H1 (cell line): ENCODE measurements around the gene MGLL. TPM values are rescaled to one million over a fixed set of nuclear protein-coding genes. Genes with fewer than 3 reads are reported as not detected.

Experiments
- CTCF ChIA-PET: fragments of 300-600 bp; sonication (Branson Sonifier 250); formaldehyde crosslinking; loops from one replicate; lab custom pipeline; 2021; ENCODE audit not compliant: partially characterized antibody; lab: Charles Lee
- POLR2A ChIA-PET: fragments of 300-600 bp; sonication (Branson Sonifier 250); formaldehyde crosslinking; loops from one replicate; lab custom pipeline; 2021; ENCODE audit warnings: inconsistent platforms; ENCODE audit not compliant: partially characterized antibody; lab: Charles Lee
- DNase-seq, 2 experiments: peaks; one replicate each; pipeline versions ENCODE4 v3.0.0 to v3.0.0-alpha.2; 2010 to 2022; ENCODE audit warnings: low spot score in 2 of 2, low read depth in 1 of 2, mixed read lengths in 1 of 2
- FAIRE-seq: peaks from 2 replicates; lab custom pipeline; 2011; peaks lifted over from hg19 to GRCh38; lab: Jason Lieb, UNC
- H2AFZ ChIP-seq: 2 replicates; pipeline ENCODE4 v1.8.1; 2012; ENCODE audit warnings: low read length, inconsistent platforms
- H2AK5ac ChIP-seq: 2 replicates; pipeline ENCODE4 v1.6.1; 2013; ENCODE audit warnings: low read depth, low read length
- H2BK120ac ChIP-seq: replicated peaks from 2 replicates; pipeline ENCODE3; 2013; ENCODE audit warnings: low read depth, low read length, inconsistent platforms
- H2BK12ac ChIP-seq: 2 replicates; pipeline ENCODE4 v1.6.1; 2013; ENCODE audit warnings: low read depth, low read length
- H2BK15ac ChIP-seq: 2 replicates; pipeline ENCODE4 v1.6.1; 2013; ENCODE audit warnings: low read length
- H2BK20ac ChIP-seq: 2 replicates; pipeline ENCODE4 v1.6.1; 2013; ENCODE audit warnings: low read length
- H2BK5ac ChIP-seq: 2 replicates; pipeline ENCODE4 v1.6.1; 2013; ENCODE audit warnings: low read depth, low read length
- H3K14ac ChIP-seq: 2 replicates; pipeline ENCODE4 v1.6.1; 2013; ENCODE audit warnings: inconsistent platforms; ENCODE audit not compliant: insufficient read length
- H3K18ac ChIP-seq: 2 replicates; pipeline ENCODE4 v1.6.1; 2013; ENCODE audit warnings: low read length; ENCODE audit errors: extremely low read depth
- H3K23ac ChIP-seq: 2 replicates; pipeline ENCODE4 v1.6.1; 2013; ENCODE audit warnings: inconsistent platforms; ENCODE audit not compliant: insufficient read length
- H3K23me2 ChIP-seq: 2 replicates; pipeline ENCODE4 v1.6.1; 2013; ENCODE audit warnings: low read depth, low read length
- H3K27ac ChIP-seq: 2 replicates; pipeline ENCODE4 v1.6.1; 2011; ENCODE audit warnings: low read depth, low read length, inconsistent platforms
- H3K27me3 ChIP-seq, 4 experiments: replicated peaks in 1 of 4; 1 replicate in 1 of 4; 2 replicates in 3 of 4; pipeline versions ENCODE4 v1.6.1 to v1.8.1; 2011 to 2013; ENCODE audit warnings: low read length in 3 of 4, mild to moderate bottlenecking in 3 of 4, inconsistent platforms in 2 of 4, mixed read lengths in 2 of 4, moderate library complexity in 1 of 4; ENCODE audit not compliant: control insufficient read depth in 3 of 4, insufficient read depth in 3 of 4; ENCODE audit errors: extremely low read depth in 1 of 4
- H3K36me3 ChIP-seq, 4 experiments: 2 replicates each; pipeline versions ENCODE4 v1.6.1 to v1.8.1; 2011 to 2013; ENCODE audit warnings: mild to moderate bottlenecking in 4 of 4, low read length in 3 of 4, moderate library complexity in 2 of 4, control low read depth in 1 of 4, inconsistent platforms in 1 of 4; ENCODE audit not compliant: insufficient read depth in 4 of 4, control insufficient read depth in 2 of 4
- H3K4ac ChIP-seq: replicated peaks from 2 replicates; pipeline ENCODE3; 2013; ENCODE audit warnings: low read length, low read depth, mixed read lengths, inconsistent platforms; ENCODE audit not compliant: insufficient read length
- H3K4me1 ChIP-seq, 4 experiments: replicated peaks in 1 of 4; 1 replicate in 1 of 4; 2 replicates in 3 of 4; pipeline versions ENCODE4 v1.6.1 to v1.8.1; 2011 to 2013; ENCODE audit warnings: low read length in 3 of 4, inconsistent platforms in 2 of 4, mixed read lengths in 1 of 4; ENCODE audit not compliant: insufficient read depth in 4 of 4, control insufficient read depth in 3 of 4
- H3K4me2 ChIP-seq, 2 experiments: 2 replicates each; pipeline versions ENCODE4 v1.6.1 to v1.8.1; 2011 to 2013; ENCODE audit warnings: low read depth in 2 of 2, low read length in 2 of 2, control low read depth in 1 of 2, inconsistent platforms in 1 of 2, mild to moderate bottlenecking in 1 of 2; ENCODE audit not compliant: insufficient read depth in 1 of 2
- H3K4me3 ChIP-seq, 4 experiments: fragments of 200-600, 300-600 bp in 1 of 4; sonication (generic), shearing (Covaris generic), sonication (Bioruptor Twin) in 1 of 4; 2 replicates each; pipeline versions ENCODE4 v1.5.1 to v1.8.1; 2011 to 2016; ENCODE audit warnings: low read length in 4 of 4, low read depth in 3 of 4, control low read depth in 2 of 4, inconsistent platforms in 2 of 4, mild to moderate bottlenecking in 2 of 4, mixed read lengths in 1 of 4, moderate library complexity in 1 of 4; ENCODE audit not compliant: insufficient read depth in 2 of 4; ENCODE audit errors: extremely low read depth in 1 of 4
- H3K56ac ChIP-seq: replicated peaks from 2 replicates; pipeline ENCODE3; 2013; ENCODE audit warnings: low read depth, mild to moderate bottlenecking, mixed read lengths, low read length, inconsistent platforms; ENCODE audit not compliant: insufficient read length
- H3K79me1 ChIP-seq: 2 replicates; pipeline ENCODE4 v1.6.1; 2013; ENCODE audit warnings: low read depth, low read length, control low read depth
- H3K79me2 ChIP-seq, 2 experiments: 2 replicates each; pipeline versions ENCODE4 v1.6.1 to v1.8.1; 2012 to 2013; ENCODE audit warnings: low read length in 2 of 2, mild to moderate bottlenecking in 2 of 2, inconsistent platforms in 1 of 2; ENCODE audit not compliant: insufficient read depth in 2 of 2, control insufficient read depth in 1 of 2
- H3K9ac ChIP-seq, 4 experiments: replicated peaks in 1 of 4; 1 replicate in 1 of 4; 2 replicates in 3 of 4; pipeline versions ENCODE4 v1.6.1 to v1.8.1; 2011 to 2013; ENCODE audit warnings: low read depth in 3 of 4, low read length in 3 of 4, control low read depth in 2 of 4, mild to moderate bottlenecking in 2 of 4, moderate library complexity in 2 of 4, inconsistent platforms in 1 of 4; ENCODE audit errors: extremely low read depth in 1 of 4
- H3K9me3 ChIP-seq, 2 experiments: 2 replicates each; pipeline versions ENCODE4 v1.6.1 to v1.8.1; 2012 to 2013; ENCODE audit warnings: mild to moderate bottlenecking in 2 of 2, moderate library complexity in 2 of 2, control low read depth in 1 of 2, inconsistent platforms in 1 of 2, low read depth in 1 of 2, low read length in 1 of 2, mixed read lengths in 1 of 2; ENCODE audit not compliant: insufficient read depth in 2 of 2
- H4K20me1 ChIP-seq, 2 experiments: replicated peaks in 1 of 2; 2 replicates each; pipeline versions ENCODE3 to v1.8.1; 2011 to 2013; ENCODE audit warnings: inconsistent platforms in 2 of 2, low read length in 2 of 2, mild to moderate bottlenecking in 1 of 2; ENCODE audit not compliant: insufficient read depth in 2 of 2, control insufficient read depth in 1 of 2
- H4K5ac ChIP-seq: 2 replicates; pipeline ENCODE4 v1.6.1; 2013; ENCODE audit warnings: low read length, low read depth, mixed read lengths, inconsistent platforms; ENCODE audit not compliant: insufficient read length
- H4K8ac ChIP-seq: 2 replicates; pipeline ENCODE4 v1.8.0; 2013; ENCODE audit warnings: mild to moderate bottlenecking, moderate library complexity, low read length, inconsistent platforms; ENCODE audit not compliant: insufficient read depth; ENCODE audit errors: extremely low read depth
- H4K91ac ChIP-seq: replicated peaks from 2 replicates; pipeline ENCODE3; 2013; ENCODE audit warnings: low read length, mixed read lengths, inconsistent platforms; ENCODE audit not compliant: insufficient read length
- NANOG ChIP-seq: IDR thresholded peaks from 2 replicates; pipeline ENCODE4 v1.6.1; 2011; ENCODE audit warnings: low read length, low read depth, mild to moderate bottlenecking, inconsistent platforms; ENCODE audit not compliant: insufficient read depth, poor library complexity, severe bottlenecking
- SP2 ChIP-seq: IDR thresholded peaks from 2 replicates; pipeline ENCODE4 v1.6.1; 2012; ENCODE audit warnings: mild to moderate bottlenecking, low read length, inconsistent platforms
- WGBS, 2 experiments: shearing (Covaris generic) in 1 of 2; methylation state at CpG; one replicate each; pipeline versions ENCODE4 v1.1.6 to v1.1.7; 2013 to 2015; ENCODE audit warnings: low lambda C conversion rate in 2 of 2, mixed read lengths in 2 of 2, inconsistent platforms in 1 of 2, low coverage in 1 of 2, missing lambda C conversion rate in 1 of 2; ENCODE audit not compliant: insufficient replicate concordance in 2 of 2, insufficient coverage in 1 of 2, insufficient read length in 1 of 2; ENCODE audit errors: extremely low coverage in 1 of 2, missing lambda C conversion rate in 1 of 2; 5-methylcytosine and 5-hydroxymethylcytosine counted together
- polyA plus RNA-seq, 7 experiments: library from polyadenylated mRNA; depleted of rRNA in 3 of 7; stranded (reverse) in 5 of 7; unstranded in 2 of 7; fragments of >200 nt in 5 of 7; fragments of 200-250 nt in 2 of 7; gene quantifications; 1 replicate in 5 of 7; 2 replicates in 1 of 7; 4 replicates in 1 of 7; pipeline versions ENCODE4 v1.2.1 to v1.2.3, GENCODE V29; 2011 to 2013; ENCODE audit warnings: missing spikeins in 2 of 7, mixed read lengths in 2 of 7
- total RNA-seq: library from RNA; stranded (reverse); fragmentation: NEBNext Ultra II Directional; extraction: Animal tissue kit (Norgen Biotek cat#: 25700); gene quantifications from 2 replicates; pipeline ENCODE4 v1.2.1, GENCODE V29; 2021

MGLL gene
- total and polyA plus RNA-seq, 2 of the 8 experiments (the other 6 are each of a cell fraction or from before 2014, with no cell fraction given), result 0.05 to 0.34 TPM

DNA sequence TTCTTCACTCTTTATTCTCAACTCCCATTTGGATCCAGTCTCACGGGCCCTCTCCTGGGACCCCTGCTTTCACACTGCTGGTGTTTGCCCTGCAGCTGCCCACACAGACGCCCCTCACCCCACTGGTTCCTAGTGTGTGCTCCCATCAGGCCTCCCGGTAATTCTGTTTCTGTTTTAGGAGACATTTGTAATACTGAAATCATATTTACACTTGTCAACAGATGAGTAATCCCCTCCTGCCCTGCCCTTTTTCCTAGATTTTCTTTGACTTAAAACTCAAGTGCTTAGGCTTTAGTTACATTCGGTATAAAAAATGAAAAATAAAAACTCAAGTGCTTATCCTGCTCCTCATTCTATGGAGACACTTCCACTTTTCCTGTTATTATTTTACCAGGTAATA is 167.9 kb downstream of the MGLL start:
- no peak overlapping the region for H3K4ac ChIP-seq
- H3K79me2 ChIP-seq, result no peaks in the 10 kb centered on the region
- H2BK12ac ChIP-seq, result no peak overlapping the region
- H3K9me3 ChIP-seq, result no peaks in the 10 kb centered on the region
- no peak overlapping the region for H3K27ac ChIP-seq
- H3K4me3 ChIP-seq, result no peak overlapping the region
- no peak overlapping the region for H3K4me2 ChIP-seq
- FAIRE-seq, result no peak
- no peak overlapping the region for H2BK5ac ChIP-seq
- no peak overlapping the region for H2BK120ac ChIP-seq
- no peak overlapping the region for H3K14ac ChIP-seq
- no peak overlapping the region for H2AK5ac ChIP-seq
- no peak overlapping the region for H4K91ac ChIP-seq
- no peak overlapping the region for H3K9ac ChIP-seq
- no peak overlapping the region for H3K23ac ChIP-seq
- no peak overlapping the region for H2BK20ac ChIP-seq
- CTCF ChIA-PET, result interaction anchor here (1.1 kb wide), 1 partner anchor 9 kb away, joined by 3 read pairs; no protein-coding TSS in a partner anchor
- POLR2A ChIA-PET, result no interaction called here
- DNase-seq, result no peak
- peaks cover 0 to 3% of the 10 kb centered on the region in 2 experiments for H4K20me1 ChIP-seq
- TF ChIP-seq SP2 (no peak), NANOG (no peak)
- no peaks in the 10 kb centered on the region for H3K27me3 ChIP-seq
- no peaks in the 10 kb centered on the region for H3K36me3 ChIP-seq
- no peak overlapping the region for H3K18ac ChIP-seq
- H2AFZ ChIP-seq, result no peak overlapping the region
- H3K56ac ChIP-seq, result no peak overlapping the region
- H3K79me1 ChIP-seq, result peaks cover 2% of the 10 kb centered on the region; the same call in 1 of the 2 replicates
- H4K8ac ChIP-seq, result no peak overlapping the region
- no peak overlapping the region for H2BK15ac ChIP-seq
- H3K23me2 ChIP-seq, result no peaks in the 10 kb centered on the region
- 89% methylated on average over 4 of the region's 4 CpGs; no CpG with 5 or more reads in 1 of the 2 experiments for WGBS, 2 experiments
- H4K5ac ChIP-seq, result no peak overlapping the region
- H3K4me1 ChIP-seq, result no peaks in the 10 kb centered on the region
